ENCODE measurements around the gene DACH1. TPM values are rescaled to one million over a fixed set of nuclear protein-coding genes. Genes with fewer than 3 reads are reported as not detected.

DACH1 gene
- total and polyA plus RNA-seq, 4 donors, result 1.4 to 42.3 (median 3.7) TPM

- ATAC-seq (ENCODE audit: insufficient read depth, low FRiP score) (no peak), DNase-seq (peak in 2 of 3 donors; percentile 66 to 67)
- H3K27ac ChIP-seq (ENCODE audit: low read depth in 1 of 2, low read length in 1 of 2), result peak overlapping the region in 1 of 2 donors; percentile 70
- no peak overlapping the region for H3K9ac ChIP-seq (ENCODE audit: insufficient read depth in 1 of 2, low read length in 2 of 2)
- H3K4me3 ChIP-seq, result no peak overlapping the region
- peaks cover 0 to 37% (median 10%) of the 10 kb centered on the region in 5 donors for H3K4me1 ChIP-seq (ENCODE audit: control insufficient read depth in 5 of 5, insufficient read depth in 5 of 5, low read length in 5 of 5)
- no peaks in the 10 kb centered on the region for H3K9me3 ChIP-seq (ENCODE audit: control insufficient read depth in 4 of 4, insufficient read depth in 3 of 4, low read length in 3 of 4)
- no peak for TF ChIP-seq CTCF (IDR thresholded peaks at IDR 0.05; ENCODE audit: control extremely low read depth, extremely low read depth)
- no peaks in the 10 kb centered on the region for H3K27me3 ChIP-seq (ENCODE audit: control insufficient read depth in 3 of 3, insufficient read depth in 3 of 3, low read length in 2 of 3)
- H3K36me3 ChIP-seq (ENCODE audit: control insufficient read depth in 4 of 4, insufficient read depth in 4 of 4, low read length in 4 of 4), result peaks cover 0 to 3% (median 0%) of the 10 kb centered on the region in 4 donors
These were observed 241.3 kb downstream of the DACH1 start for GRCh38 chr13:71625694-71626093.

- Histone ChIP-seq H3K36me3 (ENCODE audit: control insufficient read depth in 4 of 4, insufficient read depth in 4 of 4, low read length in 4 of 4) (peaks cover 0 to 3% (median 0%) of the 10 kb centered on the region in 4 donors), H3K4me3 (no peak overlapping the region), H3K27ac (ENCODE audit: low read depth in 1 of 2, low read length in 1 of 2) (peak overlapping the region in 1 of 2 donors; percentile 4), H3K4me1 (ENCODE audit: control insufficient read depth in 5 of 5, insufficient read depth in 5 of 5, low read length in 5 of 5) (peaks cover 0 to 43% (median 10%) of the 10 kb centered on the region in 5 donors), H3K27me3 (ENCODE audit: control insufficient read depth in 3 of 3, insufficient read depth in 3 of 3, low read length in 2 of 3) (no peaks in the 10 kb centered on the region), H3K9ac (ENCODE audit: insufficient read depth in 1 of 2, low read length in 2 of 2) (no peak overlapping the region), H3K9me3 (ENCODE audit: control insufficient read depth in 4 of 4, insufficient read depth in 3 of 4, low read length in 3 of 4) (no peaks in the 10 kb centered on the region)
- DNase-seq (no peak), ATAC-seq (ENCODE audit: insufficient read depth, low FRiP score) (no peak)
- 69 to 86% methylated on average over 5 of the region's 5 CpGs for WGBS, 2 donors
- no peak for TF ChIP-seq CTCF (IDR thresholded peaks at IDR 0.05; ENCODE audit: control extremely low read depth, extremely low read depth)
These were observed 242.1 kb downstream of the DACH1 start for GRCh38 chr13:71624653-71625600.

GRCh38 chr13:71621174-71622124 lies 245.6 kb downstream of the DACH1 start:
- Histone ChIP-seq H3K27me3 (ENCODE audit: control insufficient read depth in 3 of 3, insufficient read depth in 3 of 3, low read length in 2 of 3) (no peaks in the 10 kb centered on the region), H3K9me3 (ENCODE audit: control insufficient read depth in 4 of 4, insufficient read depth in 3 of 4, low read length in 3 of 4) (no peaks in the 10 kb centered on the region), H3K4me3 (no peak overlapping the region), H3K36me3 (ENCODE audit: control insufficient read depth in 4 of 4, insufficient read depth in 4 of 4, low read length in 4 of 4) (no peaks in the 10 kb centered on the region), H3K9ac (ENCODE audit: insufficient read depth in 1 of 2, low read length in 2 of 2) (peak overlapping the region in 1 of 2 donors; percentile 14), H3K4me1 (ENCODE audit: control insufficient read depth in 5 of 5, insufficient read depth in 5 of 5, low read length in 5 of 5) (peaks cover 0 to 65% (median 10%) of the 10 kb centered on the region in 5 donors), H3K27ac (ENCODE audit: low read depth in 1 of 2, low read length in 1 of 2) (no peak overlapping the region)
- DNase-seq (peak in 2 of 3 donors; percentile 51 to 53), ATAC-seq (ENCODE audit: insufficient read depth, low FRiP score) (no peak)
- WGBS, 2 donors, result 48 to 70% methylated on average over 11 of the region's 11 CpGs
- no peak for TF ChIP-seq CTCF (IDR thresholded peaks at IDR 0.05; ENCODE audit: control extremely low read depth, extremely low read depth)
